Urinary bladder (tissue), 4 donors: ENCODE data around the gene CXADR. TPM values are rescaled to one million over a fixed set of nuclear protein-coding genes. Genes with fewer than 3 reads are reported as not detected.
A peak's percentile ranks its signal among the peaks of the same experiment; 100 is the strongest.
"Not testable (repeated sequence)": the region's sequence is repeated elsewhere in the genome, so short reads cannot be mapped to it uniquely, and the experiment has no call there.

Experiments used
- DNase-seq: peaks from one replicate; pipeline ENCODE4 v3.0.0-alpha.2; 2015; ENCODE audit errors: extremely low spot score
- H3K27ac ChIP-seq: one replicate; pipeline ENCODE4 v1.5.1; 2013; ENCODE audit warnings: low read depth, mild to moderate bottlenecking, moderate library complexity
- H3K36me3 ChIP-seq: one replicate; pipeline ENCODE4 v1.6.1; 2013; ENCODE audit warnings: mild to moderate bottlenecking, moderate library complexity; ENCODE audit not compliant: insufficient read depth
- H3K4me1 ChIP-seq: one replicate; pipeline ENCODE4 v1.6.1; 2013; ENCODE audit warnings: mild to moderate bottlenecking, moderate library complexity; ENCODE audit not compliant: insufficient read depth
- H3K4me3 ChIP-seq: one replicate; pipeline ENCODE4 v1.5.1; 2013; ENCODE audit warnings: low read depth, low read length
- WGBS: extraction: QIAGEN DNeasy Blood & Tissue Kit; methylation state at CpG from one replicate; pipeline ENCODE4 v1.1.7; 2013; 5-methylcytosine and 5-hydroxymethylcytosine counted together
- polyA plus RNA-seq: library from polyadenylated mRNA; stranded (reverse); fragments of 200-250 nt; gene quantifications from one replicate; pipeline ENCODE4 v1.2.3, GENCODE V29; 2013
- total RNA-seq: library from RNA; depleted of rRNA; stranded (reverse); fragments of >200 nt; gene quantifications from one replicate; pipeline ENCODE4 v1.2.3, GENCODE V29; 2014
- donor health status: healthy with polysubstance abuse.
- donor health status: healthy.

Gene CXADR
- 44.2 TPM for total RNA-seq
- 4.8 TPM for polyA plus RNA-seq

DNA sequence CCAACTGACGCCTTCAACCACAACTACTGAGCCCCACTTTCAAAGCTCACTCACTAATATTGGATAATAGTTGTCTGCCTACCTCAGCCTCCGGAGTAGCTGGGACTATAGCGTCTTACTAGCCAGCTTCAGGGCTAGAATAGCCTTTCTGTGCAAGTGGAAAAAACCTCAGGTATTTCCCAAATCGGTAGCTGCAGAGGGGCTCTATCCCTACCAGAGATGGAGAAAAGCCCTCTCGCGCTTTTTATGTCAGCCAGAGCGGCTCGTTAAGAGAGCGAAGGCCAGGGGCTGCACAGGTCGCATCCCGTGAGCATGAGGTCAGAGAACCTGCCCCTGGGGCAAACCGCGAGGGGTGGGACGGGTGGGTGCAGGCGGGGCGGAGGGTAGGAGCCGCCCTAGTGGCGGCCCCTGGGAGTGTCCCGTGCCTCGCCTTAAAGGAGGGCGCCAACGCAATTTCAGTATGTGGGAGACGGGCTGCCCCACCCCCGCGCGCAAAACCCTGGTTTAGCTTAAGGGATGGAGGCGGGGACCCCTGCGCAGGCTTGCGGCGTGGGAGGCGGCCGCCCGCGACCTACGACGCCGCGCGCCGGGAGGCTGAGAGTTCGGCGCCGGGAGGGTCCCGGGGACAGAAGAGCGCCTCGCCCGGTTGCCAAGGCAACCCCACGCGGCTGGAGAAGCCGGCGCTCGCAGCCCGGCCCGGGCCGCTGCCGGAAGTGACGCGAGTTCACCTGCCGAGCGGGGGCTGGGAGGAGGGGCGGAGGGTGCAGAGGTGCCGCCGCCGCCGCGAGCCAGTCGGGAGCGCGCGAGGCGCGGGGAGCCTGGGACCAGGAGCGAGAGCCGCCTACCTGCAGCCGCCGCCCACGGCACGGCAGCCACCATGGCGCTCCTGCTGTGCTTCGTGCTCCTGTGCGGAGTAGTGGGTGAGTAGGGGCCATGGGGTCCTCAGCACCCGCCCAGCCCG, at the start of gene CXADR:
Gene CXADR, plus strand, starts transcription at position 791 of the 961 bp plus-strand sequence. Its CDS starts 87 bp downstream, at position 878.
- under 1% methylated on average over 83 of the region's 83 CpGs for WGBS
- Histone ChIP-seq H3K4me3 (peak within 1 kb of the TSS; percentile 55), H3K4me1 (no peaks in the 10 kb centered on the region), H3K36me3 (no peaks in the 10 kb centered on the region), H3K27ac (peak within 1 kb of the TSS; percentile 40)
- DNase-seq, result no peak

- no peaks in the 10 kb centered on the region for H3K4me1 ChIP-seq
- H3K36me3 ChIP-seq, result no peaks in the 10 kb centered on the region
- no peak overlapping the region for H3K27ac ChIP-seq
- WGBS, result 94% methylated on average over 1 of the region's 1 CpG
- DNase-seq, result no peak
- H3K4me3 ChIP-seq, result no peak overlapping the region
Measured at GRCh38 chr21:17466166-17466565, 46.7 kb upstream of the CXADR start.

DNA sequence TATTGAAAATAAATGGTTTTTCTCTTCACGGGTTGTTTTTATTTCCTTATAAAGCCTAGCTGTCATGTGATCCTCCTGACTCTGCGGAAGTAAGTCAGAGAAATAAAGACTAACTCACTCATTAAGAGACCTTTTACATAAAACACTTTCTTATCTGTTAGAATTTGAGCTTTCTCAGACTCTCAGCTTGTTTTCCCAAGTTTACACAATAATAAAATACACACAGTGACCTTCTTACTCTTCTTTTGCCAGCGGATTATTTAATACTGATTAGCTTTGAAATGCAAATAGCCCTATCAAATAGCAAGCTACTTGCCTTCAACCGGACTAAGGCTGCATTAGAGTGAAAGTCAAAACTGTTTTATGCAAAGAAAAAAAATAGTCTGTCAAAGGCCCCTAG, 45.5 kb upstream of the CXADR start:
- no peak overlapping the region for H3K4me3 ChIP-seq
- no peak for DNase-seq

DNA sequence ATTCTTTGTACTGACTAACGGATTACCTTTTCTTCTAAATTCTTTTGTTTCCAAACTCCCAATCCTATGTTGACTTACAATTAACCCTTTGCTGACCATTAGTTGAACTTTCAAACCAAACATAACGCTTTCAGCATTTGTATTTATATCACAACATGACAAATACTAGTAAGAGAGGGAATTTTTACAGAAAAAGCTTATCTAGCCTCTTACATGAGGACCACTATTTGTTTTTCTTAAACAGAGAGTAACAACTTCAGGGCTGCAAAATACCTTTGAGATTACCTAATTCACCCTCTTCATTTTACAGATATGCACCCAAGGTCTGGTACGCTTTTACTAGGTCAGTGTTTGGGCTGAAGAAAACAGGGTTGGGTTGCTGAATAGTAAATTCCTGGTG, 45.0 kb upstream of the CXADR start:
- no peak for DNase-seq
- 47% methylated on average over 3 of the region's 3 CpGs for WGBS
- no peak overlapping the region for H3K27ac ChIP-seq
- no peaks in the 10 kb centered on the region for H3K36me3 ChIP-seq
- H3K4me1 ChIP-seq, result no peaks in the 10 kb centered on the region
- no peak overlapping the region for H3K4me3 ChIP-seq

More for the DNA sequence above, 45.5 kb upstream of the CXADR start:
- no peak overlapping the region for H3K27ac ChIP-seq
- no peaks in the 10 kb centered on the region for H3K4me1 ChIP-seq
- WGBS, result 30% methylated on average over 4 of the region's 4 CpGs
- no peaks in the 10 kb centered on the region for H3K36me3 ChIP-seq

GRCh38 chr21:17468698-17469097, 44.1 kb upstream of the CXADR start:
- 88% methylated on average over 1 of the region's 1 CpG for WGBS
- no peak for DNase-seq
- Histone ChIP-seq H3K4me3 (no peak overlapping the region), H3K36me3 (no peaks in the 10 kb centered on the region), H3K4me1 (no peaks in the 10 kb centered on the region), H3K27ac (no peak overlapping the region)

- Histone ChIP-seq H3K27ac (no peak overlapping the region), H3K36me3 (no peaks in the 10 kb centered on the region), H3K4me1 (no peaks in the 10 kb centered on the region), H3K4me3 (no peak overlapping the region)
- 98% methylated on average over 1 of the region's 1 CpG for WGBS
- no peak for DNase-seq
Measured at GRCh38 chr21:17469727-17470126, 43.1 kb upstream of the CXADR start.

DNA sequence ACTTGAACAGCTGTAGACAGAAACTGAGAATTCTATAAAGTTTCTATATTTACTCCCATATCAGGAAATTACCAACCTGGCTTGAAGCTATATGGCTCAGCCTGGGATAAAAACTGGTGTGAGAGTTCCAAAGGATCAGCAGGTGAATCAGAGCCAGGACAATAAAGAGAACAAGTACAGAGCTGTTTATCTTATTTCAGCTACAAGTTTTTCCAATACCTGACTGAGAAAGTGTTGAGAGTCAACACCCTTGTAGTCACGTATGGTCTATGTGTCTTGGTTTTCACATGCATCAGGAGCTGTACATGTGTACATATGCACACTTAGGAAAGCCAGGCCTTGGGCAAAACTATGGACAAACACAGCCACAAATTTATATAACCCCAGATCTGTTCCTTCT, 40.7 kb upstream of the CXADR start:
- no peaks in the 10 kb centered on the region for H3K36me3 ChIP-seq
- no peak overlapping the region for H3K27ac ChIP-seq
- 64% methylated on average over 1 of the region's 1 CpG for WGBS

DNA sequence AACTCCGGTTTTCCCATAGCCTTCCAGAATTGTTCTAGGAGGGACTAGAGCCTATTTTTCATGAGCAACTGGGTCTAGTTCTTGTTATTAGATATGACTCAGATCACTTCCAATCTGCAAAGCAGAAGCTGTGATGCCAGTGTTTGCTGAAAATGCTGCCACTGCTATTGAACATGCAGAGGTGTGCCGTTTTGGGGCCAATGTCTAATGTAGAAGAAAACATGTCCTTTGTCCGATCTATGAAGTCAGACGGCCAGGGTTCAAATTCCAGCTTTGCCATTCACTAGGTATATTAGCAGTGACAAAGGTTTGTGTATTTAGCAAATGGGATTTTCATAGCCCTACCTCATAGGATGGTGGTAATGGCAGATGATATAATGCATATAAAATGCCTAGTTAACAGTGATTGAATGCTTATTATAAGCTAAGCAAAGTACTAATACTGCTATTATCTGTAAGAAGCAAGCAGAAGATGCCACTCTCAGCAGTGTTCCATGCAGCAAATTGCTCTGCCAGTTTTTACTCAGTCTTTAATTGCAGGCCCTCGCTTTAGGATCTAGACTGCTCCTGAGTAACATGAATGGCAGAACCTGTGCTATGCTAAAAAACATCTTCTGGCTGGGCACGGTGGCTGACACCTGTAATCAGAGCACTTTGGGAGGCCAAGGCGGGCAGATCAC, 40.1 kb upstream of the CXADR start:
- WGBS, result 89% methylated on average over 7 of the region's 7 CpGs
- Histone ChIP-seq H3K4me1 (no peaks in the 10 kb centered on the region), H3K4me3 (no peak overlapping the region), H3K27ac (no peak overlapping the region), H3K36me3 (no peaks in the 10 kb centered on the region)
- DNase-seq, result no peak

More for the DNA sequence above, 40.7 kb upstream of the CXADR start:
- Histone ChIP-seq H3K4me1 (no peaks in the 10 kb centered on the region), H3K4me3 (no peak overlapping the region)
- DNase-seq, result no peak

GRCh38 chr21:17476006-17476405, 36.8 kb upstream of the CXADR start:
- Histone ChIP-seq H3K4me1 (no peaks in the 10 kb centered on the region), H3K4me3 (no peak overlapping the region), H3K36me3 (no peaks in the 10 kb centered on the region), H3K27ac (peak overlapping the region; percentile 23)
- WGBS, result 77% methylated on average over 4 of the region's 4 CpGs
- no peak for DNase-seq

DNA sequence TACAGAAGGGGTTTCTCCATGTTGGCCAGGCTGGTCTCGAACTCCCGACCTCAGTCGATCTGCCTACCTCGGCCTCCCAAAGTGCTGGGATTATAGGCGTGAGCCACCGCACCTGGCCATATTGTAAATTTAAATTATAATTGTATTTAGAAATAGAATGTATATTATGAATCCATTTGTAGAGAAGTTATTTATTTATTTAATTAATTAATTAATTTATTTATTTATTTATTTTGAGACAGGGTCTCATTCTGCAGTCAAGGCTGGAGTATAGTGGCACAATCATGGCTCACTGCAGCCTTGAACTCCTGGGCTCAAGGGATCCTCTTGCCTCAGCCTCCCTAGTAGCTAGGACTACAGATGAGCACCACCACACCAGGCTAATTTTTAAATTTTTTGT, 34.7 kb upstream of the CXADR start:
- WGBS, result 95% methylated on average over 6 of the region's 6 CpGs
- not testable (repeated sequence) for H3K36me3 ChIP-seq, H3K27ac ChIP-seq, DNase-seq, H3K4me3 ChIP-seq, H3K4me1 ChIP-seq

DNA sequence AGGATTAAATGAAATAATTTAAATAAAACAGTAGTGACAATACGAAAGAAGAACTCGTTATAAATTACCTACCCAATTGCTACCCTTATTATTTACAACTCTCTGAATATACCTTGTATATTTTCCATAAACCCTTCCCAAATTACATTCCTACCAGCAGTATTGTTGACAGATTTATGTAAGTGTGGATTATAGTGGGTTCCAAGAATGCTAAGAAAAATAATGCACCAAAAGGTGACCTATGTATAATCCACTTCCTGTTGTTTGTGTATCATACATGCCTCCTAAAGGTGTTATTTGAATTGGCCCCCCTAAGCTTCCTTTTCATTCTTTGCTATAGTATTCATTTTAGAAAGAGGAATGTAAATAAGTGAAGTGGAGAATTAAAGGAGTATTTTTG, 33.2 kb upstream of the CXADR start:
- H3K4me1 ChIP-seq, result no peaks in the 10 kb centered on the region
- H3K36me3 ChIP-seq, result no peaks in the 10 kb centered on the region
- no peak overlapping the region for H3K4me3 ChIP-seq
- no peak overlapping the region for H3K27ac ChIP-seq
- WGBS, result 85% methylated on average over 2 of the region's 2 CpGs
- DNase-seq, result no peak

DNA sequence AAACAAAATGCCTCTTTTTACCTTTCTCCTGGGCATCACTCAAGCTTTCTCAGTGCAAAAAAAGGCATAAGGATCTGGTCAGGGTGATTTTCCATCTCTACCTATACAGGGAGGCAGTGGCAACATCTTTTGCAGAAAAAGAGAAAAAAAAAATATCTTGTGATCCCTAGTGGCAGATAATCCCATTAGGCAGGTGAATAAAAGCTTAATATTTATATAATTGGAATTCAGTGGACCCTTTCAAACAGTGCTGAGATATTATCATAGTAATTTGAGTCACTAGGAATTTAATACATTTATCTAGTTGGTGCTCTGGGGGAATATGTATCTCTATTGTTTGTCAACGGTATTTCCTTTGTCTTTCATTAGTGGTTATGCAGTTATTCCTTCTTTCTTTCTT, 29.9 kb upstream of the CXADR start:
- Histone ChIP-seq H3K27ac (no peak overlapping the region), H3K4me3 (no peak overlapping the region), H3K36me3 (no peaks in the 10 kb centered on the region), H3K4me1 (no peaks in the 10 kb centered on the region)
- 78% methylated on average over 1 of the region's 1 CpG for WGBS
- DNase-seq, result no peak

DNA sequence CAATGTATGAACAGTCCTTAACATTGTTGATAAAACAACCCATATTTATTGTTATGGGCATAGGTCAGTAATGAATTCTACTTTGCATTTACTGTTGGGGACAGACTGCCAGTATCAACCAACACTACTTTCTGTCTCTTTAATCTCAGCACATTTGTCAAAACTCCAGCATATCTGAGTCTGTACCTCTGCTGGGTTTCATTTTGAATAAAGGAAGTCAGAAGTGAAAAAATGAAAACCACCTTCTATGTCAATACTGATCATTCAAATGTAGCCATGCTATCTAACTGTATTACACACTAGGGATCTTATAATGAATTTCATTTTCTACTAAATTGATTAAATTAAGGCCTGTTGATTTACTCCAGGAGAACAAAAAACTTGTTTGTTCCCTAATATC, 24.2 kb upstream of the CXADR start:
- no peak overlapping the region for H3K27ac ChIP-seq
- H3K4me1 ChIP-seq, result no peaks in the 10 kb centered on the region
- no peak overlapping the region for H3K4me3 ChIP-seq
- no peaks in the 10 kb centered on the region for H3K36me3 ChIP-seq
- no peak for DNase-seq

GRCh38 chr21:17489565-17489964, 23.3 kb upstream of the CXADR start:
- not testable (repeated sequence) for H3K4me1 ChIP-seq, H3K36me3 ChIP-seq, H3K4me3 ChIP-seq, H3K27ac ChIP-seq, DNase-seq
- WGBS, result 82% methylated on average over 3 of the region's 3 CpGs
